ENCODE measurements around the gene GRID1. TPM values are rescaled to one million over a fixed set of nuclear protein-coding genes. Genes with fewer than 3 reads are reported as not detected.
A peak's percentile ranks its signal among the peaks of the same experiment; 100 is the strongest.

The GRID1 gene
- total and polyA plus RNA-seq, 11 donors: 0.69 to 3.4 (median 1.6) TPM

DNA sequence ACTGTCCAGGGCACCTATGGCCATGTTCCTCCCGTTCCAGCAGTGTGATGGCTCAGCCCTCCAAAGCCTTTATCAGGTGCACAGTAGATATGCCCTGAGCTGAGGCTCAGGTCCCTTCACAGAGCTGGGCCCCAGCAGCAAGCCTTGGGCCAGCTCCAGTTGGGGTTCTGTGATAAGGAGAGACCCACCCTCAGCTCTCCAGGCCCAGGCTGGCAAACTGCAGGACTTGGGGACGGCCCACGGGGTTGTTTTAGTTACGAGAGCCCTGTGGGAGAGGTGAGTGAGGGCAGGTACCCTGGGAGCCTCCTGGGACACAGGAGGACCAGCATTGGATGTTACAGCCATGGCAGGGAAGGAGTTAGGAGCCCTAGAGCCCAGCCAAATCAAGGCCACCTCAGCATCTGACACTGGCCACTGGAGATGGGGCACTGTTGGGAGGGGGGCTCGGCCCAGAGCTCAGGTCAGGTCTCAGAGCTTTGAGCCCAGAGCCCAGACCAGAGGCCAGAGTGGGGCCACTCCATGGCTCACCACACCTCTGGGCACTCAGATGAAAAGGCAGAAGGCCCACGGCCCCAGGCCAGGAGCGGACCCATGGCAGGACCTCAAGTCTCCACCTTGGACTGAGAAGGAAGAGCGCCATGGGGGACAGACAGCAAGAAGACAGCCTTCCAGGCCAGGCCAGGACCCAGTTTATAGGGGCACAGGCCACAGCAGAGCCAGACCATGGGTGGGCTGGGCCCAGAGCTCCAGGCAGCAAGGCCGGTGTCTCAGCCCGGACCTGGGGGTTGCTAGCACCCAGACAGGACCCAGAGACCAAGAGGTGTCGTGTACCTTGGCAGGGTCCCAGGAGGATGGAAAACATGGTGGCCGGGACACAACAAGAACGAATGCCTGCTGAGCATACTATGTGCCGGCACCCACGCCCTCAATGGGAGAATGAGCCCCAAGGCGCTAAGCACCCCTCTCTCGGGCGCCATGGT is 12.8 kb downstream of the GRID1 start:
- Histone ChIP-seq H3K27me3 (no peaks in the 10 kb centered on the region), H3K4me1 (peaks cover 0 to 35% (median 11%) of the 10 kb centered on the region in 12 donors), H3K27ac (no peak overlapping the region), H3K4me3 (no peak overlapping the region), H3K9me3 (peaks cover 0 to 6% (median 0%) of the 10 kb centered on the region in 12 donors), H3K36me3 (no peaks in the 10 kb centered on the region)
- intact Hi-C loops (cut with DNase I): loop anchor here in 2 of 10 donors (10.0 kb wide), 2 partner anchors 349 to 359 kb away; no protein-coding TSS in a partner anchor
- DNase-seq: peak in 2 of 5 donors; percentile 23 to 54
- no peak for ATAC-seq
- 85 to 95% (median 90%) methylated on average over 15 to 18 of the region's 18 CpGs for WGBS, 4 donors
- TF ChIP-seq, protein P1, sequence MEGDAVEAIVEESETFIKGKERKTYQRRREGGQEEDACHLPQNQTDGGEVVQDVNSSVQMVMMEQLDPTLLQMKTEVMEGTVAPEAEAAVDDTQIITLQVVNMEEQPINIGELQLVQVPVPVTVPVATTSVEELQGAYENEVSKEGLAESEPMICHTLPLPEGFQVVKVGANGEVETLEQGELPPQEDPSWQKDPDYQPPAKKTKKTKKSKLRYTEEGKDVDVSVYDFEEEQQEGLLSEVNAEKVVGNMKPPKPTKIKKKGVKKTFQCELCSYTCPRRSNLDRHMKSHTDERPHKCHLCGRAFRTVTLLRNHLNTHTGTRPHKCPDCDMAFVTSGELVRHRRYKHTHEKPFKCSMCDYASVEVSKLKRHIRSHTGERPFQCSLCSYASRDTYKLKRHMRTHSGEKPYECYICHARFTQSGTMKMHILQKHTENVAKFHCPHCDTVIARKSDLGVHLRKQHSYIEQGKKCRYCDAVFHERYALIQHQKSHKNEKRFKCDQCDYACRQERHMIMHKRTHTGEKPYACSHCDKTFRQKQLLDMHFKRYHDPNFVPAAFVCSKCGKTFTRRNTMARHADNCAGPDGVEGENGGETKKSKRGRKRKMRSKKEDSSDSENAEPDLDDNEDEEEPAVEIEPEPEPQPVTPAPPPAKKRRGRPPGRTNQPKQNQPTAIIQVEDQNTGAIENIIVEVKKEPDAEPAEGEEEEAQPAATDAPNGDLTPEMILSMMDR (IDR thresholded peaks at IDR 0.05): no peak
- no peak for TF ChIP-seq POLR2A (IDR thresholded peaks at IDR 0.05)

GRCh38 chr10:86350897-86351296 is 15.7 kb downstream of the GRID1 start:
- Histone ChIP-seq H3K9me3 (peaks cover 0 to 6% (median 0%) of the 10 kb centered on the region in 12 donors), H3K27me3 (no peaks in the 10 kb centered on the region), H3K4me3 (no peak overlapping the region), H3K27ac (no peak overlapping the region), H3K4me1 (peaks cover 0 to 25% (median 9%) of the 10 kb centered on the region in 12 donors), H3K36me3 (no peaks in the 10 kb centered on the region)
- intact Hi-C loops (cut with DNase I): loop anchor here in 2 of 10 donors (10.0 kb wide), 2 partner anchors 346 to 356 kb away; no protein-coding TSS in a partner anchor
- peak in 2 of 5 donors; percentile 24 to 38 for DNase-seq
- TF ChIP-seq POLR2A (IDR thresholded peaks at IDR 0.05): no peak
- TF ChIP-seq, protein P1 (IDR thresholded peaks at IDR 0.05): no peak
- 43 to 55% (median 51%) methylated on average over 6 of the region's 6 CpGs for WGBS, 4 donors
- peak in 2 of 4 donors; percentile 23 to 57 for ATAC-seq

GRCh38 chr10:86349940-86350630 is 16.5 kb downstream of the GRID1 start:
- peak in 2 of 5 donors; percentile 3 to 23 for DNase-seq
- 74 to 88% (median 80%) methylated on average over 5 of the region's 5 CpGs for WGBS, 4 donors
- H3K4me1 ChIP-seq: peaks cover 0 to 19% (median 2%) of the 10 kb centered on the region in 12 donors
- H3K9me3 ChIP-seq: peaks cover 0 to 6% (median 0%) of the 10 kb centered on the region in 12 donors
- ATAC-seq: no peak
- TF ChIP-seq, protein P1 (IDR thresholded peaks at IDR 0.05): no peak
- TF ChIP-seq POLR2A (IDR thresholded peaks at IDR 0.05): no peak
- H3K4me3 ChIP-seq: no peak overlapping the region
- no peaks in the 10 kb centered on the region for H3K27me3 ChIP-seq
- intact Hi-C loops (cut with DNase I): loop anchor here in 2 of 10 donors (10.0 kb wide), 2 partner anchors 345 to 355 kb away; no protein-coding TSS in a partner anchor
- no peaks in the 10 kb centered on the region for H3K36me3 ChIP-seq
- no peak overlapping the region for H3K27ac ChIP-seq
